K562 (cell line): Measurements from ENCODE around the gene SVOP. TPM values are rescaled to one million over a fixed set of nuclear protein-coding genes. Genes with fewer than 3 reads are reported as not detected.

Experiments
- BCOR ChIP-seq: fragments of 450-650 bp; IDR thresholded peaks from 2 replicates; pipeline ENCODE4 v1.6.1; 2016
- ELF4 ChIP-seq: fragments of 450-650 bp; formaldehyde crosslinking; IDR thresholded peaks from 2 replicates; pipeline ENCODE4 v1.4.0; 2022; ENCODE audit warnings: missing genetic modification characterization
- GTF3C2 ChIP-seq: IDR thresholded peaks from 3 replicates; pipeline ENCODE4 v1.6.1; 2011; ENCODE audit warnings: borderline replicate concordance, mild to moderate bottlenecking, moderate library complexity; ENCODE audit not compliant: insufficient read length; ENCODE audit errors: extremely low read depth
- MED1 ChIP-seq: sonication (generic); formaldehyde crosslinking; IDR thresholded peaks from 2 replicates; pipeline ENCODE4 v1.8.1; 2023; ENCODE audit warnings: missing genetic modification reagents, borderline replicate concordance
- MEIS2 ChIP-seq: fragments of 450-650 bp; IDR thresholded peaks from 2 replicates; pipeline ENCODE4 v1.6.1; 2014; ENCODE audit warnings: mild to moderate bottlenecking; ENCODE audit not compliant: partially characterized antibody
- NR4A1 ChIP-seq, 2 experiments: fragments of 250-450 bp in 1 of 2; fragments of 450-650 bp in 1 of 2; sonication (Bioruptor Pico) in 1 of 2; IDR thresholded peaks; 2 replicates each; pipeline versions ENCODE4 v1.4.0 to v1.6.1; 2016 to 2020; ENCODE audit warnings: mild to moderate bottlenecking in 2 of 2, missing compliant biosample characterization in 1 of 2, missing genetic modification characterization in 1 of 2, moderate library complexity in 1 of 2
- POLR2A ChIP-seq: fragments of 450-650 bp; conservative IDR thresholded peaks from 2 replicates; pipeline ENCODE4 v1.6.1; 2016
- SRSF1 ChIP-seq: fragments of 200-400 bp; formaldehyde crosslinking; IDR thresholded peaks from 2 replicates; pipeline ENCODE4 v1.6.1; 2017; ENCODE audit warnings: mild to moderate bottlenecking, low read depth, low read length, moderate library complexity
- ZBTB17 ChIP-seq: fragments of 450-650 bp; formaldehyde crosslinking; IDR thresholded peaks from 2 replicates; pipeline ENCODE4 v1.4.0; 2020; ENCODE audit warnings: mild to moderate bottlenecking
- ZBTB49 ChIP-seq: sonication (generic); formaldehyde crosslinking; IDR thresholded peaks from 2 replicates; pipeline ENCODE4 v1.8.0; 2022; ENCODE audit warnings: missing genetic modification reagents, mild to moderate bottlenecking, borderline replicate concordance
- ZKSCAN1 ChIP-seq: fragments of 150-350 bp; IDR thresholded peaks from 2 replicates; pipeline ENCODE4 v1.6.1; 2016; ENCODE audit warnings: low read depth, low read length
- ZNF12 ChIP-seq: sonication (generic); formaldehyde crosslinking; IDR thresholded peaks from 2 replicates; pipeline ENCODE4 v1.4.0; 2020; ENCODE audit warnings: mild to moderate bottlenecking, missing genetic modification reagents
- ZNF318 ChIP-seq, 2 experiments: fragments of 450-650 bp; IDR thresholded peaks; 2 replicates each; pipeline ENCODE4 v1.6.1; 2016; ENCODE audit warnings: mild to moderate bottlenecking in 2 of 2, borderline replicate concordance in 1 of 2, low read depth in 1 of 2, moderate library complexity in 1 of 2
- polyA plus RNA-seq, 8 experiments: library from polyadenylated mRNA; depleted of rRNA in 4 of 8; stranded (reverse) in 5 of 8; unstranded in 3 of 8; fragments of >200 nt; fragmentation: Nextera tagmentation in 2 of 8; fragmentation: Illumina TruSeq in 1 of 8; extraction: Ambion mirVana in 2 of 8; extraction: Trizol in 1 of 8; gene quantifications; 2 replicates each; pipeline versions ENCODE4 v1.2.1 to v1.2.3, GENCODE V29; 2011 to 2014; ENCODE audit warnings: inconsistent platforms in 1 of 8, missing spikeins in 1 of 8
- total RNA-seq, 7 experiments: library from RNA; depleted of rRNA in 6 of 7; stranded (reverse); fragments of >200 nt in 6 of 7; fragmentation: Illumina TruSeq in 2 of 7; extraction: Trizol in 2 of 7; gene quantifications; 2 replicates each; pipeline versions ENCODE4 v1.2.1 to v1.2.3, GENCODE V29; 2011 to 2021; ENCODE audit warnings: low replicate concordance in 1 of 7

SVOP gene
- total and polyA plus RNA-seq, 9 of the 15 experiments (the other 6 are each of a cell fraction or from before 2014, with no cell fraction given): 0.01 to 0.09 (median 0.06) TPM; not detected in 1

GRCh38 chr12:109052414-109053323, 31.8 kb upstream of the SVOP start, which contains the start of gene USP30 (continued):
- TF ChIP-seq ZBTB49 (CRISPR knock-in tag): no peak
- TF ChIP-seq ZBTB17 (CRISPR knock-in tag): peak; percentile 42; the same call in 1 of the 2 replicates
- no peak for TF ChIP-seq ZNF318 (IDR thresholded peaks at IDR 0.05; ENCODE audit: borderline replicate concordance in 1 of 2, low read depth in 1 of 2)
- no peak for TF ChIP-seq ZNF12
- TF ChIP-seq NR4A1 (CRISPR knock-in tag; IDR thresholded peaks at IDR 0.05): no peak
- 0 out of 2 replicates have a peak, but pooled peaks have one; percentile 50 for TF ChIP-seq NR4A1 (tag; IDR thresholded peaks at IDR 0.05)
- no peak for TF ChIP-seq SRSF1
- TF ChIP-seq BCOR: peak; percentile 41; the same call in 1 of the 2 replicates
- TF ChIP-seq GTF3C2: no peak
- peak; percentile 64 for TF ChIP-seq POLR2A
- TF ChIP-seq ZKSCAN1: peak; percentile 82
- no peak for TF ChIP-seq ELF4 (CRISPR knock-in tag)
- TF ChIP-seq MED1: no peak
- peak; percentile 15 for TF ChIP-seq MEIS2
